ENCODE data around the gene SCUBE1. TPM values are rescaled to one million over a fixed set of nuclear protein-coding genes. Genes with fewer than 3 reads are reported as not detected.

SCUBE1 gene
- total RNA-seq, 3 donors from 2014 or later (not counting 1 experiment from before 2014, with no cell fraction given) = 0.05 to 1.2 (median 0.11) TPM

- H3K4me1 ChIP-seq (ENCODE audit: control insufficient read depth, insufficient read depth, low read length) = no peaks in the 10 kb centered on the region
- ATAC-seq (no peak), DNase-seq (no peak)
- Mint-ChIP-seq H3K27ac (no peak overlapping the region), H3K27me3 (ENCODE audit: low read depth in 2 of 2) (peaks cover 6% of the 10 kb centered on the region in 2 donors), H3K36me3 (no peaks in the 10 kb centered on the region), H3K4me1 (no peaks in the 10 kb centered on the region), H3K4me3 (no peak overlapping the region), H3K9me3 (no peaks in the 10 kb centered on the region)
- no peaks in the 10 kb centered on the region for H3K27me3 ChIP-seq (ENCODE audit: control insufficient read depth, insufficient read depth, low read length)
- no peak overlapping the region for H3K4me3 ChIP-seq (ENCODE audit: low read length)
- H3K27ac ChIP-seq (ENCODE audit: low read length) = no peak overlapping the region
- 88% methylated on average over 4 of the region's 5 CpGs for WGBS (ENCODE audit: insufficient coverage)
- no peaks in the 10 kb centered on the region for H3K36me3 ChIP-seq (ENCODE audit: control insufficient read depth, insufficient read depth, low read length)
- no peaks in the 10 kb centered on the region for H3K9me3 ChIP-seq (ENCODE audit: control insufficient read depth, insufficient read depth, low read length)
- no peak for TF ChIP-seq CTCF (IDR thresholded peaks at IDR 0.05)
- intact Hi-C loops (cut with micrococcal nuclease) = no loop called here
Measured at GRCh38 chr22:43314611-43315010, 28.6 kb downstream of the SCUBE1 start.

- H3K36me3 ChIP-seq (ENCODE audit: control insufficient read depth, insufficient read depth, low read length) = no peaks in the 10 kb centered on the region
- Mint-ChIP-seq H3K27ac (no peak overlapping the region), H3K27me3 (ENCODE audit: low read depth in 2 of 2) (peaks cover 6% of the 10 kb centered on the region in 2 donors), H3K9me3 (no peaks in the 10 kb centered on the region), H3K4me3 (no peak overlapping the region), H3K36me3 (no peaks in the 10 kb centered on the region), H3K4me1 (no peaks in the 10 kb centered on the region)
- H3K27me3 ChIP-seq (ENCODE audit: control insufficient read depth, insufficient read depth, low read length) = no peaks in the 10 kb centered on the region
- H3K4me3 ChIP-seq (ENCODE audit: low read length) = no peak overlapping the region
- DNase-seq = no peak
- no peak overlapping the region for H3K27ac ChIP-seq (ENCODE audit: low read length)
- intact Hi-C loops (cut with micrococcal nuclease) = no loop called here
- TF ChIP-seq CTCF (IDR thresholded peaks at IDR 0.05) = no peak
- H3K9me3 ChIP-seq (ENCODE audit: control insufficient read depth, insufficient read depth, low read length) = no peaks in the 10 kb centered on the region
- 84% methylated on average over 7 of the region's 7 CpGs for WGBS (ENCODE audit: insufficient coverage)
- no peaks in the 10 kb centered on the region for H3K4me1 ChIP-seq (ENCODE audit: control insufficient read depth, insufficient read depth, low read length)
- ATAC-seq = no peak
Measured at GRCh38 chr22:43313890-43314474, 29.2 kb downstream of the SCUBE1 start.

GRCh38 chr22:43313244-43313889 lies 29.8 kb downstream of the SCUBE1 start:
- Histone ChIP-seq H3K27ac (ENCODE audit: low read length) (no peak overlapping the region), H3K36me3 (ENCODE audit: control insufficient read depth, insufficient read depth, low read length) (no peaks in the 10 kb centered on the region), H3K27me3 (ENCODE audit: control insufficient read depth, insufficient read depth, low read length) (no peaks in the 10 kb centered on the region), H3K4me3 (ENCODE audit: low read length) (no peak overlapping the region), H3K4me1 (ENCODE audit: control insufficient read depth, insufficient read depth, low read length) (no peaks in the 10 kb centered on the region), H3K9me3 (ENCODE audit: control insufficient read depth, insufficient read depth, low read length) (no peaks in the 10 kb centered on the region)
- H3K27ac Mint-ChIP-seq = no peak overlapping the region
- WGBS (ENCODE audit: insufficient coverage) = 77% methylated on average over 5 of the region's 6 CpGs
- ATAC-seq (no peak), DNase-seq (no peak)
- no peaks in the 10 kb centered on the region for H3K36me3 Mint-ChIP-seq
- H3K9me3 Mint-ChIP-seq = no peaks in the 10 kb centered on the region
- H3K4me1 Mint-ChIP-seq = no peaks in the 10 kb centered on the region
- peaks cover 6% of the 10 kb centered on the region in 2 donors for H3K27me3 Mint-ChIP-seq (ENCODE audit: low read depth in 2 of 2)
- intact Hi-C loops (cut with micrococcal nuclease) = no loop called here
- TF ChIP-seq CTCF (IDR thresholded peaks at IDR 0.05) = no peak
- H3K4me3 Mint-ChIP-seq = no peak overlapping the region

- ATAC-seq (no peak), DNase-seq (no peak)
- H3K27ac ChIP-seq (ENCODE audit: low read length) = no peak overlapping the region
- Mint-ChIP-seq H3K36me3 (no peaks in the 10 kb centered on the region), H3K27ac (no peak overlapping the region), H3K4me3 (no peak overlapping the region), H3K9me3 (no peaks in the 10 kb centered on the region), H3K27me3 (ENCODE audit: low read depth in 2 of 2) (peaks cover 6% of the 10 kb centered on the region in 2 donors), H3K4me1 (no peaks in the 10 kb centered on the region)
- H3K4me1 ChIP-seq (ENCODE audit: control insufficient read depth, insufficient read depth, low read length) = no peaks in the 10 kb centered on the region
- H3K9me3 ChIP-seq (ENCODE audit: control insufficient read depth, insufficient read depth, low read length) = no peaks in the 10 kb centered on the region
- WGBS (ENCODE audit: insufficient coverage) = 89% methylated on average over 10 of the region's 10 CpGs
- TF ChIP-seq CTCF (IDR thresholded peaks at IDR 0.05) = no peak
- H3K27me3 ChIP-seq (ENCODE audit: control insufficient read depth, insufficient read depth, low read length) = no peaks in the 10 kb centered on the region
- H3K36me3 ChIP-seq (ENCODE audit: control insufficient read depth, insufficient read depth, low read length) = no peaks in the 10 kb centered on the region
- H3K4me3 ChIP-seq (ENCODE audit: low read length) = no peak overlapping the region
- intact Hi-C loops (cut with micrococcal nuclease) = no loop called here
Measured at GRCh38 chr22:43312608-43313007, 30.6 kb downstream of the SCUBE1 start.
